ENCODE measurements around the gene HES4. TPM values are rescaled to one million over a fixed set of nuclear protein-coding genes. Genes with fewer than 3 reads are reported as not detected.
A peak's percentile ranks its signal among the peaks of the same experiment; 100 is the strongest.

Gene HES4
- 10 to 100 TPM; 30.4 to 70.4 (median 40.9) TPM for total RNA-seq

GRCh38 chr1:999725-1000356 lies at the start of gene HES4:
HES4 (minus strand) TSS chr1:1000097; CDS start chr1:999973, 124 bp downstream.
- peak; percentile 78 to 97 for DNase-seq (ENCODE audit: low spot score in 2 of 2)
- H3K4me3 ChIP-seq (ENCODE audit: low read depth, poor library complexity, severe bottlenecking): peak within 1 kb of the TSS; percentile 50
- WGBS, 2 donors: 0% methylated on average over 17 to 63 of the region's 95 CpGs
- intact Hi-C loops (cut with DNase I; ENCODE audit: low total_unique reads): no loop called here
- no peak for TF ChIP-seq CTCF (IDR thresholded peaks at IDR 0.05)
- no peak for TF ChIP-seq POLR2A (IDR thresholded peaks at IDR 0.05)

- 73 to 83% methylated on average over 9 to 22 of the region's 28 CpGs for WGBS, 2 donors
- no peak for DNase-seq (ENCODE audit: low spot score in 2 of 2)
- intact Hi-C loops (cut with DNase I; ENCODE audit: low total_unique reads): no loop called here
- H3K4me3 ChIP-seq (ENCODE audit: low read depth, poor library complexity, severe bottlenecking): no peak overlapping the region
- TF ChIP-seq CTCF (IDR thresholded peaks at IDR 0.05): no peak
Observed at GRCh38 chr1:1048765-1049164, 48.9 kb upstream of the HES4 start.

- WGBS, 2 donors: 89% methylated on average over 24 to 25 of the region's 25 CpGs
- no peak overlapping the region for H3K4me3 ChIP-seq (ENCODE audit: low read depth, poor library complexity, severe bottlenecking)
- DNase-seq (ENCODE audit: low spot score in 2 of 2): no peak
- TF ChIP-seq CTCF (IDR thresholded peaks at IDR 0.05): no peak
- no peak for TF ChIP-seq POLR2A (IDR thresholded peaks at IDR 0.05)
- intact Hi-C loops (cut with DNase I; ENCODE audit: low total_unique reads): no loop called here
Observed at GRCh38 chr1:1047963-1048362, 48.1 kb upstream of the HES4 start.

GRCh38 chr1:1047407-1047806 lies 47.5 kb upstream of the HES4 start:
- 96% methylated on average over 18 to 19 of the region's 19 CpGs for WGBS, 2 donors
- H3K4me3 ChIP-seq (ENCODE audit: low read depth, poor library complexity, severe bottlenecking): no peak overlapping the region
- no peak for TF ChIP-seq CTCF (IDR thresholded peaks at IDR 0.05)
- no peak for TF ChIP-seq POLR2A (IDR thresholded peaks at IDR 0.05)
- no peak for DNase-seq (ENCODE audit: low spot score in 2 of 2)
- intact Hi-C loops (cut with DNase I; ENCODE audit: low total_unique reads): no loop called here

GRCh38 chr1:1046767-1047166 lies 46.9 kb upstream of the HES4 start:
- intact Hi-C loops (cut with DNase I; ENCODE audit: low total_unique reads): no loop called here
- H3K4me3 ChIP-seq (ENCODE audit: low read depth, poor library complexity, severe bottlenecking): no peak overlapping the region
- WGBS, 2 donors: 98 to 99% methylated on average over 13 to 20 of the region's 26 CpGs
- no peak for DNase-seq (ENCODE audit: low spot score in 2 of 2)
- no peak for TF ChIP-seq POLR2A (IDR thresholded peaks at IDR 0.05)
- TF ChIP-seq CTCF (IDR thresholded peaks at IDR 0.05): no peak

- H3K4me3 ChIP-seq (ENCODE audit: low read depth, poor library complexity, severe bottlenecking): no peak overlapping the region
- intact Hi-C loops (cut with DNase I; ENCODE audit: low total_unique reads): no loop called here
- TF ChIP-seq CTCF (IDR thresholded peaks at IDR 0.05) (no peak), POLR2A (IDR thresholded peaks at IDR 0.05) (no peak)
- WGBS, 2 donors: 91 to 95% methylated on average over 20 of the region's 20 CpGs
- DNase-seq (ENCODE audit: low spot score in 2 of 2): no peak
Observed at GRCh38 chr1:1046243-1046642, 46.3 kb upstream of the HES4 start.

All from lower leg skin (tissue), 4 donors.